NCI-H1092 treated with DMSO at 0.1 percent for 48 hours (cell line): Measurements from ENCODE around the gene TRIOBP.

Experiments used
- DNase-seq: peaks from one replicate; lab custom pipeline; 2025; lab: John Stamatoyannopoulos, UW

TRIOBP gene

GRCh38 chr22:37751449-37752188, 54.8 kb downstream of the TRIOBP start:
- DNase-seq: no peak

GRCh38 chr22:37752189-37753087, 55.6 kb downstream of the TRIOBP start:
- peak; percentile 71 for DNase-seq

- DNase-seq: no peak
These were observed 56.9 kb downstream of the TRIOBP start for GRCh38 chr22:37753746-37754145.

- no peak for DNase-seq
These were observed 60.8 kb downstream of the TRIOBP start for GRCh38 chr22:37757663-37758062.

GRCh38 chr22:37758694-37759093, 61.8 kb downstream of the TRIOBP start:
- no peak for DNase-seq

GRCh38 chr22:37759281-37759680, 62.4 kb downstream of the TRIOBP start:
- no peak for DNase-seq

GRCh38 chr22:37760152-37760551, 63.3 kb downstream of the TRIOBP start:
- no peak for DNase-seq

GRCh38 chr22:37762389-37762836, 65.6 kb downstream of the TRIOBP start:
- DNase-seq: no peak

GRCh38 chr22:37763012-37763411, 66.2 kb downstream of the TRIOBP start:
- DNase-seq: no peak

- no peak for DNase-seq
These were observed 66.8 kb downstream of the TRIOBP start for GRCh38 chr22:37763652-37764051.

- no peak for DNase-seq
These were observed 67.8 kb downstream of the TRIOBP start for GRCh38 chr22:37764622-37765021.

GRCh38 chr22:37765498-37765897, 68.7 kb downstream of the TRIOBP start:
- DNase-seq: no peak

- DNase-seq: no peak
These were observed 69.2 kb downstream of the TRIOBP start for GRCh38 chr22:37765953-37766576.

GRCh38 chr22:37768273-37768672, 71.4 kb downstream of the TRIOBP start:
- no peak for DNase-seq

GRCh38 chr22:37769056-37769455, 72.2 kb downstream of the TRIOBP start:
- DNase-seq: no peak

GRCh38 chr22:37771081-37771480, 74.2 kb downstream of the TRIOBP start:
- DNase-seq: no peak

GRCh38 chr22:37771702-37772427, 75.0 kb downstream of the TRIOBP start:
- no peak for DNase-seq

- no peak for DNase-seq
These were observed 77.9 kb downstream of the TRIOBP start for GRCh38 chr22:37774728-37775127.

GRCh38 chr22:37775785-37776638, 79.2 kb downstream of the TRIOBP start:
- no peak for DNase-seq

GRCh38 chr22:37776639-37777005, 79.8 kb downstream of the TRIOBP start:
- no peak for DNase-seq

GRCh38 chr22:37777122-37777687, 80.4 kb downstream of the TRIOBP start:
- no peak for DNase-seq
